HCT116 (cell line): Measurements from ENCODE around the gene KRTAP10-7. TPM values are rescaled to one million over a fixed set of nuclear protein-coding genes. Genes with fewer than 3 reads are reported as not detected.

ENCODE experiments used
- ATAC-seq: fragments of 200-7000 bp; cut with Tn5 transposase; 2 replicates; pipeline ENCODE4 v1.9.1; 2020; ENCODE audit warnings: mild to moderate bottlenecking, moderate library complexity
- BruUV-seq: library from RNA; stranded (reverse); fragments of 400-500 nt; replicated peaks from 2 replicates; lab custom pipeline; 2021; lab: Mats Ljungman, UMichigan
- CTCF ChIA-PET: fragments of 300-600 bp; sonication (Branson Sonifier 250); formaldehyde crosslinking; loops from one replicate; lab custom pipeline; 2021; ENCODE audit warnings: antibody characterized with exemption; lab: Charles Lee
- POLR2A ChIA-PET: fragments of 300-600, 350-600 bp; sonication (Branson Sonifier 250); formaldehyde crosslinking; loops from one replicate; lab custom pipeline; 2021; ENCODE audit warnings: antibody characterized with exemption; lab: Charles Lee
- RAD21 ChIA-PET, 2 experiments: fragments of 300-600 bp; sonication (Branson Sonifier 250); formaldehyde crosslinking; loops; one replicate each; lab custom pipeline; 2023; ENCODE audit warnings: low total read pairs in 2 of 2; ENCODE audit not compliant: uncharacterized antibody in 2 of 2, unreplicated experiment in 2 of 2, low non-redundant PET in 1 of 2; lab: Charles Lee
- DNase-seq: peaks from one replicate; pipeline ENCODE4 v3.0.0-alpha.2; 2010; ENCODE audit warnings: low read depth, low spot score
- H2AFZ ChIP-seq: fragments of 200-600 bp; shearing (Covaris generic), sonication (generic); 2 replicates; pipeline ENCODE4 v1.6.1; 2017; ENCODE audit warnings: low read depth, mixed run types, mixed read lengths, antibody characterized with exemption, low read length; ENCODE audit not compliant: poor library complexity, severe bottlenecking
- H3K27ac ChIP-seq: 2 replicates; pipeline ENCODE4 v1.5.1; 2012; ENCODE audit warnings: low read depth, low read length
- H3K27me3 ChIP-seq: fragments of 200-600 bp; sonication (generic); 2 replicates; pipeline ENCODE4 v1.6.1; 2016; ENCODE audit warnings: mixed run types, low read length, mixed read lengths; ENCODE audit not compliant: insufficient read depth
- H3K36me3 ChIP-seq, 2 experiments: fragments of 200-500 bp in 1 of 2; fragments of 200-600 bp in 1 of 2; sonication (Bioruptor generic) in 1 of 2; sonication (generic) in 1 of 2; 2 replicates each; pipeline versions ENCODE4 v1.5.1 to v1.6.1; 2014 to 2016; ENCODE audit warnings: low read length in 2 of 2, inconsistent platforms in 1 of 2, mixed read lengths in 1 of 2, mixed run types in 1 of 2; ENCODE audit not compliant: insufficient read depth in 2 of 2, control insufficient read depth in 1 of 2
- H3K4me1 ChIP-seq, 2 experiments: fragments of 200-600 bp in 1 of 2; sonication (generic) in 1 of 2; 2 replicates each; pipeline versions ENCODE4 v1.5.1 to v1.6.1; 2012 to 2017; ENCODE audit warnings: low read length in 2 of 2, inconsistent platforms in 1 of 2, mild to moderate bottlenecking in 1 of 2, mixed read lengths in 1 of 2, mixed run types in 1 of 2, moderate library complexity in 1 of 2; ENCODE audit not compliant: insufficient read depth in 2 of 2, control insufficient read depth in 1 of 2
- H3K4me2 ChIP-seq: fragments of 200-600 bp; sonication (generic); 2 replicates; pipeline ENCODE4 v1.6.1; 2017; ENCODE audit warnings: mixed run types, low read length, mixed read lengths
- H3K4me3 ChIP-seq, 2 experiments: fragments of 200-600 bp in 1 of 2; sonication (generic) in 1 of 2; replicated peaks in 1 of 2; 2 replicates each; pipeline ENCODE4 v1.5.1; 2011 to 2016; ENCODE audit warnings: low read length in 2 of 2, control low read depth in 1 of 2, low read depth in 1 of 2, mild to moderate bottlenecking in 1 of 2, mixed read lengths in 1 of 2, mixed run types in 1 of 2
- H3K79me2 ChIP-seq: fragments of 200-600 bp; sonication (generic); 2 replicates; pipeline ENCODE4 v1.6.1; 2017; ENCODE audit warnings: mild to moderate bottlenecking, mixed run types, low read length, moderate library complexity, mixed read lengths; ENCODE audit not compliant: insufficient read depth
- H3K9ac ChIP-seq: fragments of 200-600 bp; sonication (generic); 2 replicates; pipeline ENCODE4 v1.6.1; 2016; ENCODE audit warnings: low read length, mixed read lengths
- H3K9me2 ChIP-seq: fragments of 200-600 bp; sonication (generic), shearing (Covaris generic); 2 replicates; pipeline ENCODE4 v1.6.1; 2017; ENCODE audit warnings: mixed run types, mild to moderate bottlenecking, moderate library complexity; ENCODE audit not compliant: insufficient read depth
- H3K9me3 ChIP-seq, 2 experiments: fragments of 200-500 bp in 1 of 2; fragments of 200-600 bp in 1 of 2; sonication (Bioruptor generic) in 1 of 2; sonication (generic) in 1 of 2; 2 replicates each; pipeline ENCODE4 v1.6.1; 2014 to 2017; ENCODE audit warnings: low read length in 2 of 2, mixed read lengths in 2 of 2, inconsistent platforms in 1 of 2, low read depth in 1 of 2, mild to moderate bottlenecking in 1 of 2, mixed run types in 1 of 2, moderate library complexity in 1 of 2; ENCODE audit not compliant: control insufficient read depth in 1 of 2, insufficient read depth in 1 of 2
- H4K20me1 ChIP-seq: fragments of 200-600 bp; sonication (generic), shearing (Covaris generic); 2 replicates; pipeline ENCODE4 v1.6.1; 2017; ENCODE audit warnings: mixed run types, mild to moderate bottlenecking, moderate library complexity; ENCODE audit not compliant: insufficient read depth
- ATF3 ChIP-seq: IDR thresholded peaks from 2 replicates; pipeline ENCODE4 v1.6.1; 2012
- ELF1 ChIP-seq: IDR thresholded peaks from 2 replicates; pipeline ENCODE4 v1.6.1; 2012; ENCODE audit warnings: low read depth, borderline replicate concordance
- FOSL1 ChIP-seq: IDR thresholded peaks from 2 replicates; pipeline ENCODE4 v1.6.1; 2012; ENCODE audit warnings: low read depth
- JUND ChIP-seq: IDR thresholded peaks from 2 replicates; pipeline ENCODE4 v1.6.1; 2012
- MAX ChIP-seq: IDR thresholded peaks from 2 replicates; pipeline ENCODE4 v1.6.1; 2012
- POLR2AphosphoS5 ChIP-seq: IDR thresholded peaks from 2 replicates; pipeline ENCODE4 v1.6.1; 2011; ENCODE audit warnings: mild to moderate bottlenecking, low read depth, low read length, moderate library complexity
- RAD21 ChIP-seq: IDR thresholded peaks from 2 replicates; pipeline ENCODE4 v1.6.1; 2012; ENCODE audit warnings: low read depth, mild to moderate bottlenecking
- SIN3A ChIP-seq: IDR thresholded peaks from 2 replicates; pipeline ENCODE4 v1.6.1; 2012; ENCODE audit warnings: low read depth
- SP1 ChIP-seq: IDR thresholded peaks from 2 replicates; pipeline ENCODE4 v1.6.1; 2012; ENCODE audit warnings: low read depth
- YY1 ChIP-seq: IDR thresholded peaks from 2 replicates; pipeline ENCODE4 v1.6.1; 2011; ENCODE audit warnings: low read length, low read depth, moderate library complexity, mild to moderate bottlenecking; ENCODE audit not compliant: insufficient replicate concordance; ENCODE audit errors: extremely low read depth
- ZBTB33 ChIP-seq: IDR thresholded peaks from 2 replicates; pipeline ENCODE4 v1.6.1; 2011; ENCODE audit warnings: mild to moderate bottlenecking, low read length, moderate library complexity; ENCODE audit not compliant: insufficient replicate concordance; ENCODE audit errors: extremely low read depth
- ZFX ChIP-seq: fragments of 450-650 bp; IDR thresholded peaks from 2 replicates; pipeline ENCODE4 v1.6.1; 2017
- ZNF274 ChIP-seq: fragments of 200-500 bp; sonication (Bioruptor generic); IDR thresholded peaks from 2 replicates; pipeline ENCODE4 v1.6.1; 2014; ENCODE audit warnings: mild to moderate bottlenecking, low read depth, low read length, inconsistent platforms
- intact Hi-C: fragments of 100-400 bp; cut with micrococcal nuclease; formaldehyde crosslinking; loops from 2 replicates; pipeline ENCODE4 v1.10.0; 2022
- total RNA-seq: library from RNA; stranded (reverse); gene quantifications from one replicate; pipeline ENCODE4 v1.2.1, GENCODE V29; 2021; ENCODE audit not compliant: unreplicated experiment
- TF ChIP-seq, protein P1 (sequence below), 3 experiments: fragments of 200-600 bp in 1 of 3; sonication (generic) in 1 of 3; IDR thresholded peaks in 2 of 3; conservative IDR thresholded peaks in 1 of 3; 2 replicates each; pipeline ENCODE4 v1.5.1; 2012 to 2017; ENCODE audit warnings: low read depth in 2 of 3, low read length in 2 of 3, antibody characterized with exemption in 1 of 3, borderline replicate concordance in 1 of 3, control low read depth in 1 of 3, mild to moderate bottlenecking in 1 of 3, mixed read lengths in 1 of 3, mixed run types in 1 of 3, moderate library complexity in 1 of 3; ENCODE audit not compliant: insufficient read depth in 1 of 3

Gene KRTAP10-7
- total RNA-seq, 1 experiment from 2014 or later, result not detected

GRCh38 chr21:44640761-44641160 is 40.4 kb downstream of the KRTAP10-7 start:
- CTCF ChIA-PET, result no interaction called here
- TF ChIP-seq ZBTB33, result no peak
- TF ChIP-seq POLR2AphosphoS5, result no peak
- no peak for TF ChIP-seq ZNF274
- no peak for TF ChIP-seq MAX
- TF ChIP-seq JUND, result no peak
- TF ChIP-seq ZFX, result no peak
- no peak for TF ChIP-seq FOSL1
- TF ChIP-seq, protein P1, sequence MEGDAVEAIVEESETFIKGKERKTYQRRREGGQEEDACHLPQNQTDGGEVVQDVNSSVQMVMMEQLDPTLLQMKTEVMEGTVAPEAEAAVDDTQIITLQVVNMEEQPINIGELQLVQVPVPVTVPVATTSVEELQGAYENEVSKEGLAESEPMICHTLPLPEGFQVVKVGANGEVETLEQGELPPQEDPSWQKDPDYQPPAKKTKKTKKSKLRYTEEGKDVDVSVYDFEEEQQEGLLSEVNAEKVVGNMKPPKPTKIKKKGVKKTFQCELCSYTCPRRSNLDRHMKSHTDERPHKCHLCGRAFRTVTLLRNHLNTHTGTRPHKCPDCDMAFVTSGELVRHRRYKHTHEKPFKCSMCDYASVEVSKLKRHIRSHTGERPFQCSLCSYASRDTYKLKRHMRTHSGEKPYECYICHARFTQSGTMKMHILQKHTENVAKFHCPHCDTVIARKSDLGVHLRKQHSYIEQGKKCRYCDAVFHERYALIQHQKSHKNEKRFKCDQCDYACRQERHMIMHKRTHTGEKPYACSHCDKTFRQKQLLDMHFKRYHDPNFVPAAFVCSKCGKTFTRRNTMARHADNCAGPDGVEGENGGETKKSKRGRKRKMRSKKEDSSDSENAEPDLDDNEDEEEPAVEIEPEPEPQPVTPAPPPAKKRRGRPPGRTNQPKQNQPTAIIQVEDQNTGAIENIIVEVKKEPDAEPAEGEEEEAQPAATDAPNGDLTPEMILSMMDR (IDR thresholded peaks at IDR 0.05 in 2 of 3, conservative IDR thresholded peaks at IDR 0.05 in 1 of 3; ENCODE audit: borderline replicate concordance in 1 of 3, insufficient read depth in 1 of 3, low read depth in 2 of 3, low read length in 2 of 3), result no peak
- TF ChIP-seq ATF3, result no peak
- TF ChIP-seq SIN3A, result no peak
- TF ChIP-seq SP1, result no peak
- TF ChIP-seq ELF1, result no peak
- no peak for TF ChIP-seq YY1
- TF ChIP-seq RAD21, result no peak
- H3K4me2 ChIP-seq, result no peak overlapping the region
- H3K27ac ChIP-seq, result no peak overlapping the region
- intact Hi-C loops, result no loop called here
- no peaks in the 10 kb centered on the region for H3K79me2 ChIP-seq
- H3K4me3 ChIP-seq, result no peak overlapping the region
- ATAC-seq (no peak), DNase-seq (no peak)
- H3K27me3 ChIP-seq, result peaks cover 6% of the 10 kb centered on the region; the same call in 1 of the 2 replicates
- H3K9me2 ChIP-seq, result no peaks in the 10 kb centered on the region
- no peaks in the 10 kb centered on the region for H4K20me1 ChIP-seq
- no TSS peak for BruUV-seq
- H3K9me3 ChIP-seq, result peaks cover 6 to 17% of the 10 kb centered on the region in 2 experiments; a peak in 2 of 4 replicates
- H3K36me3 ChIP-seq, result no peaks in the 10 kb centered on the region
- H3K9ac ChIP-seq, result no peak overlapping the region
- no peak overlapping the region for H2AFZ ChIP-seq
- RAD21 ChIA-PET, result no interaction called here
- POLR2A ChIA-PET, result no interaction called here
- no peaks in the 10 kb centered on the region for H3K4me1 ChIP-seq
